H9 (cell line): ENCODE results near the gene WDFY1. TPM values are rescaled to one million over a fixed set of nuclear protein-coding genes. Genes with fewer than 3 reads are reported as not detected.

Source experiments
- DNase-seq: peaks from one replicate; pipeline ENCODE4 v3.0.0-alpha.2; 2017
- H2AFZ ChIP-seq: one replicate; pipeline ENCODE4 v1.6.1; 2013; ENCODE audit warnings: mild to moderate bottlenecking, low read length, control low read depth, moderate library complexity
- H2AK5ac ChIP-seq: 2 replicates; pipeline ENCODE4 v1.6.1; 2013; ENCODE audit warnings: low read length, control low read depth, mixed read lengths; ENCODE audit not compliant: insufficient read length
- H2BK120ac ChIP-seq: one replicate; pipeline ENCODE4 v1.6.1; 2013; ENCODE audit warnings: low read depth, mild to moderate bottlenecking, low read length, control low read depth, inconsistent platforms; ENCODE audit not compliant: poor library complexity, severe bottlenecking
- H2BK12ac ChIP-seq: 2 replicates; pipeline ENCODE4 v1.6.1; 2013; ENCODE audit warnings: low read length, control low read depth, mixed read lengths, low read depth; ENCODE audit not compliant: insufficient read length
- H2BK15ac ChIP-seq: 2 replicates; pipeline ENCODE4 v1.6.1; 2013; ENCODE audit warnings: low read depth, low read length, control low read depth
- H2BK20ac ChIP-seq: one replicate; pipeline ENCODE4 v1.6.1; 2013; ENCODE audit warnings: low read depth, mild to moderate bottlenecking, low read length, control low read depth, inconsistent platforms; ENCODE audit not compliant: poor library complexity, severe bottlenecking
- H2BK5ac ChIP-seq: 2 replicates; pipeline ENCODE4 v1.6.1; 2013; ENCODE audit warnings: low read length, control low read depth, mixed read lengths; ENCODE audit not compliant: insufficient read length
- H3K14ac ChIP-seq: 2 replicates; pipeline ENCODE4 v1.6.1; 2013; ENCODE audit warnings: low read length, control low read depth; ENCODE audit not compliant: insufficient read depth
- H3K18ac ChIP-seq: 2 replicates; pipeline ENCODE4 v1.6.1; 2013; ENCODE audit warnings: low read depth, mild to moderate bottlenecking, mixed read lengths, low read length, control low read depth; ENCODE audit not compliant: insufficient read length
- H3K23ac ChIP-seq: 2 replicates; pipeline ENCODE4 v1.6.1; 2013; ENCODE audit warnings: low read length, control low read depth, mixed read lengths, low read depth; ENCODE audit not compliant: insufficient read length
- H3K23me2 ChIP-seq: 2 replicates; pipeline ENCODE4 v1.6.1; 2013; ENCODE audit warnings: low read depth, mild to moderate bottlenecking, mixed read lengths, low read length, control low read depth; ENCODE audit not compliant: insufficient read length, poor library complexity, severe bottlenecking
- H3K27ac ChIP-seq: 2 replicates; pipeline ENCODE4 v1.5.1; 2013; ENCODE audit warnings: low read length, control low read depth, mixed read lengths, low read depth; ENCODE audit not compliant: insufficient read length
- H3K27me3 ChIP-seq: 2 replicates; pipeline ENCODE4 v1.6.1; 2013; ENCODE audit warnings: low read length, control low read depth, inconsistent platforms; ENCODE audit not compliant: insufficient read depth
- H3K4ac ChIP-seq: 2 replicates; pipeline ENCODE4 v1.6.1; 2013; ENCODE audit warnings: low read depth, mild to moderate bottlenecking, control low read depth, inconsistent platforms, low read length, moderate library complexity
- H3K4me1 ChIP-seq: 2 replicates; pipeline ENCODE4 v1.6.1; 2013; ENCODE audit warnings: low read length, control low read depth, inconsistent platforms; ENCODE audit not compliant: insufficient read depth
- H3K4me2 ChIP-seq: 2 replicates; pipeline ENCODE4 v1.6.1; 2013; ENCODE audit warnings: low read length, control low read depth, mixed read lengths; ENCODE audit not compliant: insufficient read length, insufficient read depth
- H3K56ac ChIP-seq: 2 replicates; pipeline ENCODE4 v1.6.1; 2013; ENCODE audit warnings: low read depth, mild to moderate bottlenecking, mixed read lengths, low read length, control low read depth; ENCODE audit not compliant: insufficient read length
- H3K79me1 ChIP-seq: 2 replicates; pipeline ENCODE4 v1.6.1; 2013; ENCODE audit warnings: low read depth, mild to moderate bottlenecking, moderate library complexity, low read length, control low read depth, inconsistent platforms; ENCODE audit not compliant: insufficient read depth, poor library complexity, severe bottlenecking
- H3K79me2 ChIP-seq: 2 replicates; pipeline ENCODE4 v1.6.1; 2013; ENCODE audit warnings: low read length, control low read depth, inconsistent platforms; ENCODE audit not compliant: insufficient read depth
- H3K9ac ChIP-seq: 2 replicates; pipeline ENCODE4 v1.6.1; 2013; ENCODE audit warnings: low read length, control low read depth, mixed read lengths; ENCODE audit not compliant: insufficient read length; ENCODE audit errors: extremely low read depth
- H3K9me3 ChIP-seq: one replicate; pipeline ENCODE4 v1.6.1; 2013; ENCODE audit warnings: low read depth, low read length, inconsistent platforms; ENCODE audit not compliant: control insufficient read depth
- H3T11ph ChIP-seq: one replicate; pipeline ENCODE4 v1.6.1; 2013; ENCODE audit warnings: mild to moderate bottlenecking, low read length, control low read depth, inconsistent platforms
- H4K20me1 ChIP-seq: one replicate; pipeline ENCODE4 v1.6.1; 2013; ENCODE audit not compliant: control insufficient read depth, insufficient read length, insufficient read depth
- H4K5ac ChIP-seq: 2 replicates; pipeline ENCODE4 v1.6.1; 2013; ENCODE audit warnings: low read depth, mild to moderate bottlenecking, mixed read lengths, low read length, control low read depth; ENCODE audit not compliant: insufficient read length
- H4K8ac ChIP-seq: replicated peaks from 2 replicates; pipeline ENCODE4 v1.6.1; 2013; ENCODE audit warnings: low read length, control low read depth, mixed read lengths, low read depth; ENCODE audit not compliant: insufficient read length
- H4K91ac ChIP-seq: 2 replicates; pipeline ENCODE4 v1.6.1; 2013; ENCODE audit warnings: low read depth, mild to moderate bottlenecking, moderate library complexity, mixed read lengths, low read length, control low read depth; ENCODE audit not compliant: insufficient read length
- H3K27ac Mint-ChIP-seq, 3 experiments: 2 replicates in 2 of 3; 3 replicates in 1 of 3; pipeline ENCODE4 v1.8.0; 2020 to 2021; ENCODE audit warnings: mixed read lengths in 3 of 3, mild to moderate bottlenecking in 1 of 3, moderate library complexity in 1 of 3
- H3K27me3 Mint-ChIP-seq: 2 replicates; pipeline ENCODE4 v1.8.0; 2021; ENCODE audit warnings: low read depth, mild to moderate bottlenecking, moderate library complexity, mixed read lengths
- H3K36me3 Mint-ChIP-seq, 3 experiments: 2 replicates in 2 of 3; 3 replicates in 1 of 3; pipeline ENCODE4 v1.8.0; 2020 to 2021; ENCODE audit warnings: low read depth in 3 of 3, mixed read lengths in 3 of 3; ENCODE audit not compliant: insufficient read depth in 1 of 3
- H3K4me1 Mint-ChIP-seq, 2 experiments: 2 replicates each; pipeline ENCODE4 v1.8.0; 2020; ENCODE audit warnings: mixed read lengths in 2 of 2
- H3K4me3 Mint-ChIP-seq, 2 experiments: 2 replicates in 1 of 2; 3 replicates in 1 of 2; pipeline ENCODE4 v1.8.0; 2020 to 2021; ENCODE audit warnings: mild to moderate bottlenecking in 2 of 2, mixed read lengths in 2 of 2, moderate library complexity in 1 of 2
- H3K9me3 Mint-ChIP-seq, 2 experiments: 2 replicates in 1 of 2; 3 replicates in 1 of 2; pipeline ENCODE4 v1.8.0; 2020; ENCODE audit warnings: mild to moderate bottlenecking in 2 of 2, mixed read lengths in 2 of 2, moderate library complexity in 1 of 2
- CTCF ChIP-seq: fragments of 200-600 bp; sonication (generic); conservative IDR thresholded peaks from 3 replicates; pipeline ENCODE4 v1.8.0; 2021; ENCODE audit warnings: antibody characterized with exemption, mild to moderate bottlenecking
- WGBS: extraction: QIAGEN DNeasy Blood & Tissue Kit; methylation state at CpG from one replicate; pipeline ENCODE4 v1.1.7; 2013; ENCODE audit warnings: missing lambda C conversion rate, low lambda C conversion rate, mixed read lengths; ENCODE audit not compliant: insufficient read length; ENCODE audit errors: extremely low coverage; 5-methylcytosine and 5-hydroxymethylcytosine counted together
- total RNA-seq: library from RNA; stranded (reverse); gene quantifications from 2 replicates; pipeline ENCODE4 v1.2.1, GENCODE V29; 2021

The WDFY1 gene
- total RNA-seq, 1 experiment from 2014 or later, result 54.1 TPM

- DNase-seq, result no peak
- no CpG with 5 or more reads among the region's 4 CpGs for WGBS
- no peak overlapping the region for H3K27ac ChIP-seq
- no peak overlapping the region for H2AFZ ChIP-seq
- H3K4me2 ChIP-seq, result no peak overlapping the region
- Mint-ChIP-seq H3K36me3 (peaks cover 22 to 39% (median 33%) of the 10 kb centered on the region in 3 experiments), H3K4me3 (no peak overlapping the region), H3K4me1 (peaks cover 6 to 12% of the 10 kb centered on the region in 2 experiments), H3K27ac (peak overlapping the region in 2 of 3 experiments; percentile 34 to 70; a peak in 3 of 7 replicates), H3K9me3 (no peaks in the 10 kb centered on the region; a peak in 1 of 5 replicates), H3K27me3 (no peaks in the 10 kb centered on the region)
- no peaks in the 10 kb centered on the region for H4K20me1 ChIP-seq
- H2AK5ac ChIP-seq, result no peak overlapping the region
- H3T11ph ChIP-seq, result no peak overlapping the region
- no peak overlapping the region for H2BK120ac ChIP-seq
- no peak overlapping the region for H3K18ac ChIP-seq
- no peak overlapping the region for H2BK12ac ChIP-seq
- H3K14ac ChIP-seq, result no peak overlapping the region
- H4K8ac ChIP-seq, result no peak overlapping the region
- H3K79me1 ChIP-seq, result peaks cover 5% of the 10 kb centered on the region
- H3K56ac ChIP-seq, result no peak overlapping the region
- H3K4me1 ChIP-seq, result no peaks in the 10 kb centered on the region
- H3K27me3 ChIP-seq, result no peaks in the 10 kb centered on the region
- H3K23ac ChIP-seq, result no peak overlapping the region
- H3K23me2 ChIP-seq, result no peaks in the 10 kb centered on the region
- no peak overlapping the region for H4K5ac ChIP-seq
- no peak overlapping the region for H4K91ac ChIP-seq
- H2BK20ac ChIP-seq, result no peak overlapping the region
- no peak overlapping the region for H3K4ac ChIP-seq
- H3K79me2 ChIP-seq, result peaks cover 7% of the 10 kb centered on the region; the same call in 1 of the 2 replicates
- TF ChIP-seq CTCF, result peak; percentile 29; the same call in 1 of the 3 replicates
- no peak overlapping the region for H2BK5ac ChIP-seq
- no peak overlapping the region for H2BK15ac ChIP-seq
- no peak overlapping the region for H3K9ac ChIP-seq
- H3K9me3 ChIP-seq, result no peaks in the 10 kb centered on the region
Observed at GRCh38 chr2:223920109-223920508, 25.0 kb downstream of the WDFY1 start.
